GM19351 (cell line): ENCODE data around the gene FAM120A.

Experiments
- ATAC-seq: cut with Tn5 transposase; IDR thresholded peaks from one replicate; pipeline ENCODE4 v1.9.1; 2021; ENCODE audit warnings: mild to moderate bottlenecking, moderate library complexity; ENCODE audit not compliant: unreplicated experiment

FAM120A gene

GRCh38 chr9:93546356-93546755 lies 94.9 kb downstream of the FAM120A start:
- no peak for ATAC-seq

DNA sequence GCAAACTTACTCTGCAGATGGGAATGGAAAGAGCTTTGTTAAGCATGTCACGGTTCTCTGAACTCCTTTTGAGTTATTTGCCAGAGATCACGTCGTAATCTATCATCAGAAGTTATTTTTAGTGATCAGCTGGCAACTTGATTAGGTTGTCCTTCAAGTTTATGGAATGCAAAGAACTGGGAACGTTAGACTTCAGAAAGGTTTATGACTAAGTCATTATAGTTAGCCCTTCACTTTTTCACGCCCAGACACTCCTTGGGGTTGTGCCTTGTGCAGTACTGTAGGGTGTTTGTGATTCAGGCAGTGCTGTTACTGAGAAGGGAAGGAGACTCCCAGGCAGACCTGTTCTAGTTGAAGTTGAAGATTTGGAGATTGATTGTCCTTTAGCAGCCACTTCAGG lies 98.1 kb downstream of the FAM120A start:
- ATAC-seq, result no peak

DNA sequence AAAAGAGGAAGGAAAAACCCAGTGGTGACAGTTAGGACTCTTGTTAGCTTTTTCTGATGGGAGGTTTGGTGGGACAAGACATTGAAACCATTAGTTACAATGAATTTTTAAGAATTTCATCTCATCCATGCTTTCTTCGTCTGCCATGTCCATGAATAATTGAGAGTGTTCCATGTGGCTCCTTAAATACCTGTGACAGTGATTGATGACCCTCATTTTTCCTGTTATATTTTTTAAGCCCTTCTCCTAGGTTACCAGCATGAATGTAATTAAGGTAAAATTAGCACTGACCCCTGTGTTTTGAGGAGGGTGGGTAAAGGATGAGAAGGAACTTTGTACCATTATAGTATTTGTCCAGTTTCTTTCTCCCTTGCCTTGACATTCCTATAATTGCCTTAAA lies 101.4 kb downstream of the FAM120A start:
- no peak for ATAC-seq

DNA sequence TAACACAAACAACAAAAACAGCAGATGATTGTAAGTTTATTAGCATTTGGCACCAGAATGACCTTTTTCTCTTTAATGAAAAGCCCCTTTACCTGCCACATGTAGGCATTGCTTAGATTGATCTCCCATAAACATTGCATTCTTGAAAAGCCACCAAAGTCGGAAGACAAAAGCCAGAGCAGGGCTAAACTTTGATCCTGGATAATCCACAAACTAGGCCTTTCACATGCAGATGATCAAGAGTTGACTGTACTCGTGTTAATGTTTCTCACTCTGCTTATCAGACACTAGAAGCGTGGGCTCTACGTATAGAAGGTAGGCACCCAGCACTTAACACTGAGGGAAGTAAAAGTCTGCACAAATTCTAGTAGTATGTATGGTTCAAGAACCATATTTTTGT lies 103.9 kb downstream of the FAM120A start:
- no peak for ATAC-seq

- ATAC-seq, result no peak
Measured at GRCh38 chr9:93557366-93558137, 106.1 kb downstream of the FAM120A start.

DNA sequence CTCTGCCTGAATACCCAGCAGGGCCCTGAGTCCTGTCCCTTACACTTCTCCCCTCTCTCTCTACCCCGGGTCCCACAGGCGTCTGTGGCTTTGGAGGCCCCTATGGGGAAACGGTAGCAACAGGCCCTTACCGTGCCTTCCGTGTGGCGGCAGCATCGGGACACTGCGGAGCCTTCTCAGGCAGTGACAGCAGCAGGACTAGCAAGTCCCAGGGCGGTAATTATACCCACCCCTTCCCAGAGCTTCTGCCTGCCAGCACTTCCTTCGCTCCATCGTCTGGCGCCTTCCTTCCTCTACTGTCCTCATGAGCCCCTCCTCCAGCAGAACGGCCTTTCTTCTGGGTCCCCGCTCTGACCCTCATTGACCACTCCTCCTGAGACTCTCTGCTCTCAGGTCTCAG lies 107.0 kb downstream of the FAM120A start:
- no peak for ATAC-seq

DNA sequence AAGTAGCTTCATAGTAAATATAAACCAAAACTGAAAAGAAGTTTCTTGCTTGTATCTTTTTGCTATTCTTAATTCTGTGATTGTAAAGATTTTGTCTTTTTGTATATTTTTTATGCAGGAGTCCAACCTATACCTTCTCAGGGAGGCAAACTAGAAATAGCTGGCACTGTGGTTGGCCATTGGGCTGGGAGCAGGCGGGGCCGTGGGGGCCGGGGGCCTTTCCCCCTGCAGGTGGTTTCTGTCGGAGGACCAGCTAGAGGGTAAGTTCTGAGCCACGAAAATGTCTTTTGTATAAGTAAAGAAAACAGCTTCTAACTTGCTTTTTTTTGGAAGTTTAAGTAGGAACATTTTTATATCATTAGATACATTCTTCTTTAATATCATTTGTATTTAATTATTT lies 109.5 kb downstream of the FAM120A start:
- no peak for ATAC-seq

GRCh38 chr9:93562157-93562556 lies 110.7 kb downstream of the FAM120A start:
- ATAC-seq, result no peak

DNA sequence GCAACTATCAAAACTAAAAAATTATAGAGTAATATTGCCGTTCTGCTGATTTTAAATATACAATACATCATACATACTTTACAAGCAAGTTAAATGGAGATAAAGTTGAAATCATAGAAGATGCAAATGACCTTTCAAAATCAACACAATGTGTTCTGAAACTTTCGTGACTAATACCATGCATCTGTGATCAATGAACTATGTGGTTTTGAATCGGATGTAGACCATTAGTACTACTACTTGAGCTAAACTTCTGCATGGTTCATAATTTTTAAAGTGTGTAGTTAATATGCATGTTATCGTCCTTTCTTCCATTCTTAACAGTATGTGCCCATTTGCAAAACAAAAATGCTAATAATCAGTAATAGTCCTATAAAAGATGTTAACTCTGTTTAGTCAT lies 113.6 kb downstream of the FAM120A start:
- ATAC-seq, result no peak

GRCh38 chr9:93566408-93567270 lies 115.2 kb downstream of the FAM120A start:
- ATAC-seq, result peak; percentile 89

DNA sequence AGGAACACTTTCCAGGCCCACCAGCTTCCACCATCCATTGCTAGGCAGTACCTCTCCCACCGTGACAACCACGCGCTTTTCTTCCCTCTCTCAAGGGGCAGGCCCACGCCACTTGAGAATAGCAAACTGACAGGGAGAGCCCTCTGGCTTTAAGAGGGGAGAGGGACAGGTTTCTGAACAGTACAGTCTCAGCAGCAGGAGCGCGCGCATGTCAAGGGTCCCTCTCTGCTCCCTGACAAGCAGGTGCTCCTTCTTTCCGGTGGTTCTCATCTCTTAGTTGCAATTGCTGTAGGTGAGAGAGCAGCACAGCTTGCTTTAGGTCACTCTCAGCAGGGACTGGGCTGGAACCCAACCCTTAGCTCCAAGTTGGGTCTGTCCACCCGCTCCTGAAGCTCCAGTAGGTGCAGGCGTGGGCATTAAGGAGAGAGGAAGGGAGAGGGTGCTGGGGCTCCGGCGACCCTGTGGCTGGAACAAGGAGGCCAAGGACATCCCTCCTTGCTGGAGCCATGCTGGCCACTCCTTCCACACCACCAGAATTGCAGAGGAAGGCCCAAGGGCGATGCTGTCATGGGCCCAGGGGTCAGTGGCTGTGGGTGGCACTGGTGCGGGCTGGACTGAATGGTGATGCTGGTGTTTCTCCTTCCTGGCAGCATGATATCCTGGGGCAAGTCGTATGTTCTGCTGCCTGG lies 115.9 kb downstream of the FAM120A start:
- no peak for ATAC-seq

GRCh38 chr9:93568169-93568568 lies 116.7 kb downstream of the FAM120A start:
- ATAC-seq, result no peak

- no peak for ATAC-seq
Measured at GRCh38 chr9:93569621-93570174, 118.2 kb downstream of the FAM120A start.

GRCh38 chr9:93572221-93572620 lies 120.7 kb downstream of the FAM120A start:
- no peak for ATAC-seq

DNA sequence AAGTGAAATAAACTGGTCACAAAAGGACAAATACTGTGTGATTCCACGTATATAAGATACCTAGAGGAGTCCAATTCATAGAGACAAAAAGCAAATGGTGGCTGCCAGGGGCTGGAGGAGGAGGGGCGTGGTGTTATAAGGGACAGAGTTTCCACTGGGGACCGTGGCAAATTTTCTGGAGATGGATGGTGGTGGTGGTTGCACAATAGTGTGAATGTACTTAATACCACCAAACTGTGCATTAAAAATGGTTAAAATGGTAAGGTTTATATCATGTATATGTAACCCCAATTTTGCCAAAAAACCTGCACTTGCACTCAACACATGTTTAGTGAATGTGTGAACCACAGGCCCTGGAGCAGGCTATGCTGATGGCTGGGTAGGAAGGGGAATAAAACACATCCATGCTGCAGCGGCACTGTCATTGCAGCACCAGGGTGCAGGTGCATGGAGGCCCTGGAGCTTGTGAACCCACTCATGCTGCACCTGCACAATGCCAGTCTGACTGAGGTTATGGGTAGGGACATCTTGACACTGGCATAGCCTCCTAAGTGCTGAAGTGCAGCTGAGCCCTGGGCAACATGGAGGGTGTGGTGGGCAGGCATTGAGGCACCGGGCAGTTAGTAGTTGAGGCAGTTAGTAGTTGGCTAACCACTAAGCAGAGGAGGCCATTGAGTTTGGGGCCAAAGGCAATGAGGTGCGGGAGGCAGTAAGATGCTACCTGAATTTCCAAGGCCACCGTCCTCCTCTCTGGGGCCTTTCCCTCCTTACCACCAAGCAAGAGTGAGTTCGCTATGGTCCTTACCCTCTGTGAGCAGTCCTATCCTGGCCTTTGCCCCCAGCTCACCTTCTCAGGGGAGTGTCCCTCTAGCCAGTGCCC lies 121.4 kb downstream of the FAM120A start:
- ATAC-seq, result no peak

DNA sequence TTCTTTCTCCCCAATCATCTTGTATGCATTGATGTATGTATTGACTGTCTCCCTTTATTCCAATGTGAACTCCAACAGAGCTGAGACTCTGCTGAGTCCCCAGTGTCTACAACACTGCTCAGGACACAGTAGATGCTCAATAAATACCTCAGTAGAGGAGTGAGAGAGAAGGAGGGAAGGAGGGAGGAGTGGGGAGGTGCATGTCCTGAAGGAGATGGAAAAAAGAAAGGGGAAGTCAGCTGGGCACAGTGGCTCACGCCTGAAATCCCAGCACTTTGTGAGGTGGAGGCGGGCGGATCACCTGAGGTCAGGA lies 122.0 kb downstream of the FAM120A start:
- ATAC-seq, result no peak

GRCh38 chr9:93574091-93574899 lies 122.8 kb downstream of the FAM120A start:
- ATAC-seq, result no peak

DNA sequence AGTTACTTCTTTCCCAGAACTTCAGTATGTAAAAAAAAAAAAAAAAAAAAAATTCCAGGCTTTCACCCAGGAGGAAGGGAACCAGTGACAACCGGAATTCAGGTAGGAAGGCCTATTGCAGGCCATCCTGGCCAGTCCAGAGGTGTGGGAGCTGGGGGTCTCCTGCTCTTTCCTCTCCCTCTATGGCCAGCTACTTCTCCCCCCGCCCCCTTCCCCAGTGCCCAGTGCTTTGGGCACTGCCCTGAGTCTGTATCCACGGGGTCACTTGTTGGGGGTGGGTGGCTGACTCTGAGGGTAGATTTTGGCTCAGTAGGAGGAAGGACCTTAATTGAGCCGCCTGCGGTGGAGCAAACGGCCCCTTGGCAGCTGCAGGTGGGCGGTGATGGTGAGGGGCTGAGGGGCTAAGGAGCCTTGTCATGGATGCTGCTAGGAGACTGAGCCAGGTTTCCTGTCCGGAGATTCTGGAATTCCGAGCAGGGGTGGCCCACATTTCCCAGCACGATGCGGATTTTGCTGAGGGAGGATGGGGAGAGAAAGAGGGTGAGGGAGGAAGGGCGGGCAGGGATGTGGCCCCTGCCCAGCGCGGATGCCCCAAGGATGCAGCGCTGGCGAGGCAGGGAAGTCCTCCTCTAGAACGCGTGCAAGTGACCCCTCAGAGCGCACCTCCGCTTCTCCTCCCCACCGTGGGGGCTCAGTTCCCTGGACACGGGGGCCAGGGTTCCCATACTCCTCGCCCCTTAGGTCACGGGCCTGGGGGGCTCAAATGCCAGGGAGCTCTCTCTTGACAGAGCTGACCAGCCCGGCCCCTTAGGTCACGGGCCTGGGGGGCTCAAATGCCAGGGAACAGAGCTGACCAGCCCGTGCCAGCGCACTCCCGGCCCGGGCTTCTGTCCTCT lies 123.7 kb downstream of the FAM120A start:
- no peak for ATAC-seq

GRCh38 chr9:93575796-93576257 lies 124.3 kb downstream of the FAM120A start:
- peak; percentile 38 for ATAC-seq
